Measurements from ENCODE around the gene FHIT.

The FHIT gene

GRCh38 chr3:59762941-59763340 lies 1488.3 kb downstream of the FHIT start:
- DNase-seq (ENCODE audit: low read depth), result no peak

DNA sequence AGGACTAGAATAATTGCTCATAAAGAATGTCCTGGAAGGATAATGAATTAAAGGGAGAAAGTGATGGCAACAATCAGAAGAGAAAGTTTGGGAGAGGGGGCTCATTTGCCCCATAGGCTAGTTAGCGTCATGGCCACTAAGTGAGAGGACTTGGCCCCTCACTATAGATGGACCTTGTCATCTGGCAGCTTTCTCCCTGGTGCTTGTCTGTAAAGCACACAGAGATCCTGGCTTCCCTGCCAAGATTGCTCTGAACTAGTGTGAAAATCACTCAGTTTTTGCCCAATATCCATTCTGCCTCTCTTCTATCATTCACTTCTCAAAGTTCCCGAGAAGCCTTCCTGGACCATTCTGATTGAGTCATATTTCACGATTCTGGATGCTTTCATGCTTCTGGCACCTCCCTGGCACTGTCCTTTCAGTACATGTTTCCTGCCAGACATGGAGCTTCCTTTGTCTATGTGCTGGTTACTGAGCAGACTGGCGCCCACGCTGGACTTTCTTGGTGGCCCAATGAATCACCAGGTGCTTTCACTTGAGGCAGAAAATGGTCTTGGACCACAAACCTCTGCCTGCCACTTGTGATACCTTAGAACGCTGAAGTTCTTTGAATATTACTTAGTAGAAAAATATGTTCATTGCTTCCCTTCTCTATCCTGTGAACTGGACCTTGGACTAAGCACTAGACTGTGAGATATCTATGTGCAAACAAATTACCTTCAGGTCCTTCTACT lies 1491.8 kb downstream of the FHIT start:
- DNase-seq (ENCODE audit: low read depth), result no peak

DNA sequence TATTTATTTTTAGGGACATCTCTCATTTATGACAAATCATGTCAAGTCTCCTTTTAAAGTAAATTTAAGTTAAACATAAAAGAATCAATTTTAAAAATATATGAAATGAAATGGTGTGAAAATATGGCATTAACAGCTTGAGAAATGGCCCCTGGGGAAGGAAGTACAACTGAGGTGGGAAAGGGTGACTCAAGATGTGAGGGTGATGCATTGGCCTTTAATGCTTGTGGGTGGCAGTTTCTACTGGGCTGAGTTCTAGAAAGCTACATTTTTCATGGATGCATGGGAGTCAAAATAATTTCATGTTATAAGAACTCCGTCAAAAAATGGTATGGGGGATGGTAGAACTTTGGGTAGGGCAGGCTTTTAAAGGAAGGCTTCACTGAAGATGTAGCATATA lies 1492.6 kb downstream of the FHIT start:
- no peak for DNase-seq (ENCODE audit: low read depth)

- no peak for DNase-seq (ENCODE audit: low read depth)
Measured at GRCh38 chr3:59756934-59757333, 1494.3 kb downstream of the FHIT start.

- peak; percentile 41 for DNase-seq (ENCODE audit: low read depth)
Measured at GRCh38 chr3:59754456-59755129, 1496.7 kb downstream of the FHIT start.

GRCh38 chr3:59753808-59754450 lies 1497.3 kb downstream of the FHIT start:
- no peak for DNase-seq (ENCODE audit: low read depth)

DNA sequence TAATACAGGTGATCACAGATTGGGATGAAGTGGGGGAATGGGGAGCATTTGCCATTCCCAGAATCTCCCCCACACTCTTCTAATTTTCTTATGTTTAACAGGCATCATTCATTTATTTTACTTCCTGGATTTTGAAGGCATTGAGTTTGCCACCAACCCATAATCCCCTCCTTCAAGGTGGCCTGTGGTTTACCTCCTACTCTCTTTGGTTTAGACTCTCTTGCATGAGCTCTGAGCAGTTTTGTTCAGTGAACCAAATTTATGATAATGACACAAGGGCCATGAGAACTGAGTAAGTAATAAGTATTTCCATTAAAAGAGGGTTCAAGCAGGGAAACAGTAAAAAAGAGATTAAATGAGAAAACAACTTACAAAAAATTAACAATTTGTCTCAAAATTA lies 1498.3 kb downstream of the FHIT start:
- no peak for DNase-seq (ENCODE audit: low read depth)

DNA sequence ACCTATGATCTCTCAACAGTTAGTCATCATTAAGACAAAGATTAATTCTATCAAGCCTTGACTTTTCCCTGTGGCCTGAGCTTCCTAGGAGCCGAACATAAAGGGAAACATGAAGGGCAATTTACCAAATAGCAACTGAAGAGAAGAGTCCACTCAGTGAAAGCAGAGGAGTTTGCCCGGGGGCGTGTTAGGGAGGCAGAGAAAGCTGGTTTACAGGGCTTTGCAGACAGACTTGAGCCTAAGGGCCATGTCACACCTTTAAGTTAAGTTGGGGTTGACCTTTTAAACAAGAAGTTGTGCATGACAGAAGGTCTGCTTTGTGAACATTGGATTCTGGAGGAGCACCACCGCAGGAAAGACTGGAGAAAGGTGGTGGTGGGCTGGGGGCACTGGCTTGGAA lies 1499.6 kb downstream of the FHIT start:
- DNase-seq (ENCODE audit: low read depth), result no peak

GRCh38 chr3:59750391-59750790 lies 1500.9 kb downstream of the FHIT start:
- no peak for DNase-seq (ENCODE audit: low read depth)

GRCh38 chr3:59749291-59749690 lies 1502.0 kb downstream of the FHIT start:
- DNase-seq (ENCODE audit: low read depth), result peak; percentile 73

- no peak for DNase-seq (ENCODE audit: low read depth)
Measured at GRCh38 chr3:59746585-59746984, 1504.7 kb downstream of the FHIT start.

- no peak for DNase-seq (ENCODE audit: low read depth)
Measured at GRCh38 chr3:59737241-59737640, 1514.0 kb downstream of the FHIT start.

GRCh38 chr3:59734061-59734460 lies 1517.2 kb downstream of the FHIT start:
- DNase-seq (ENCODE audit: low read depth), result no peak

DNA sequence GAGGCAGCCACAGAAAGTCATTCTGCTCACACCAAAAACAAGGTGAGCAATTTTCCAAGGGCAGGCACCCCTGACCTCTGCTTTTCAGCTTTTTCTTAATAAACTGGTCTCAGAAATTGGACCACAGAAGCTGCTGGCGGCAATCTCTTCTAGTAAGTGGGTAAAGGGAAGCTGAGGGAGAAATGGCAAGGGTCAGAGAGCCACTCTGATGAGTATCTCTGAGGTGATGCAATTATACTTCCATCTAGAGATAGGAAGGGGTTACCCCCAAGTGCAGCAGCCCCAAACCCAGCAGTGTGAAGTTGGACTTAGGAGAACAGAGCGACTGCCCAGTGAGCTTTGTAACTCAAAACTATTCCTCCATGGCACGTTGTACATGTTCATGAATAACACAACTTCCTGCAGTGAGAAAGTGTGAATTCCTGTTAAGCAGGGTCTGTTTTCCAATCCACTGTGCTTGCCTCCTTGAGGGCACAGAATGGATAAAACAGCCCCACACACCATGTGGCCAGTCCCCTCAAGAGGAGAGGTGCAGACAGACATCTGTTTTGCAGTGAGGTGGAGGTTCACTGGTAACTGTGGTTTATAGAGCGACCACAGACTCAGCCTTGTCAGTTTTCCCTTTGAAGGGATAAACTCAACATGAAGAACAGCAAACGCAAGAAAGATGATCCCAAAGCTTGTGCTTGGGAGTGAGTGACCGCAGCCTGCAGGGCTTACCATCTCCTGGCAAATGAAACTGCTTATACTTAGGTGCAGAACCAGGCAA lies 1518.0 kb downstream of the FHIT start:
- DNase-seq (ENCODE audit: low read depth), result no peak

DNA sequence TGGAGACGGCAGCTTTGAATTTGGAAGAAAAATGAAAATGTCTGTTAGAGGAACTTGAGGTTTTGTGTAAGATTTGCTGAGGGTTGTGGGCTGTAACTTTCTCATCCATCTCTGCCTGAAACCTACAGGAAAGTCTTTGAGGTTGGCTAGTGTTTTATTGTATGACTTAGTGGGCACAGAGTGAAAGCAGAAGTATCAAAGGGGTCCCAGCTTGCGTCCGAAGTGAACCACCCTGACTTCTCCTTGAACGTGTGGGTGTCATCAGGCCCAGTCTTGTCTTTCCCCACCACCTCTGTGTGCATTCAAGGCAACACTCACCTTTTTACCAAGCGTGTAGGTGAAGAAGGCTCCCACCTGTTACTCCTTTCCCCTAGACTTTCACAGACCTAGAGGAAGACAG lies 1519.3 kb downstream of the FHIT start:
- DNase-seq (ENCODE audit: low read depth), result no peak

- no peak for DNase-seq (ENCODE audit: low read depth)
Measured at GRCh38 chr3:59730591-59730990, 1520.7 kb downstream of the FHIT start.

DNA sequence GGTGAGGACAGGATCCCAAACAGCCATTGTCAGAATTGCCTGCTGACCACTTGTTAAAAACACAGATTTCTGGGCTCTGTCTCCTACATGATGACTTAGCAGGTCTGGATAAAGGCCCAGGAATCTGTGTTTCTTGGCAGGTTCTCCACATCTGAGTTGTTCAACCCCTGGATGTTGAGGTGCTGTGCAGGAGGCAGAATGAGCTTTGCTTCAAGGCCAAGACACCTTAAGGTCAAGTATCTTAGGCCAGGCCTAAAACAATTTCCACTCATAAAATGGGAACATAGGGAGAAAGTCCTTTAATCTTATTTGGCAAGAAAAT lies 1522.7 kb downstream of the FHIT start:
- no peak for DNase-seq (ENCODE audit: low read depth)

DNA sequence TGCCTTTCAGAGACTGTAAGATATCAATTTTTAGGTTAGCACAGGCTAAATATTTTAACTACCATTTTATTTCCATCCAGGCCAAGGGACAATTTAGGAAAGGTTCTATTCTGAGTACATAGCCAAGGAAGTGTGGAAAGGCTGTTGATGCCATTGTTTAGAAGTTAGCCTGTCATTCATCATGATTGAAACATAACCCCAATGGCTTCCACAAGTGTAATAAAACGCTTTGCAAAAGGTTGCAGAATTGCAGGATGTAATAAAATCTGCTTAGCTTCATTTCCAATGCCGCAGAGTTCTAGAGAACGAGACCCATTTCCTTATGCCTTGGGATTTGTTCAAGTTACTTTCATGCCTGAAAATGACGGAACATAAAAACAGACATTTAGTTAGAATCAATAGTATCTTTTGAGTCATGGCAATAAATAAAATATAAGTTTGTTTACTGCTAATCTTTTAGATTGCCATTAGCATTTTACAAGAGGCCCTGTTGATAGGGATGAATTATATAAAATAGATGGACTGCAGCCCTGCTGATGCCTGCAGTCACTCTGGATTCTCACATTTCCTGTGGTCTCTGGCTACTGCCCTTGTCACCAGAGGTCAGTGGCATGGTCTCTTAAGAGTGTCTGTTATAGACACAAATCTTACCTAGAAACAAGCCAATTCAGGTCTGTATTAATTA lies 1523.2 kb downstream of the FHIT start:
- no peak for DNase-seq (ENCODE audit: low read depth)

GRCh38 chr3:59726279-59726678 lies 1525.0 kb downstream of the FHIT start:
- DNase-seq (ENCODE audit: low read depth), result no peak

DNA sequence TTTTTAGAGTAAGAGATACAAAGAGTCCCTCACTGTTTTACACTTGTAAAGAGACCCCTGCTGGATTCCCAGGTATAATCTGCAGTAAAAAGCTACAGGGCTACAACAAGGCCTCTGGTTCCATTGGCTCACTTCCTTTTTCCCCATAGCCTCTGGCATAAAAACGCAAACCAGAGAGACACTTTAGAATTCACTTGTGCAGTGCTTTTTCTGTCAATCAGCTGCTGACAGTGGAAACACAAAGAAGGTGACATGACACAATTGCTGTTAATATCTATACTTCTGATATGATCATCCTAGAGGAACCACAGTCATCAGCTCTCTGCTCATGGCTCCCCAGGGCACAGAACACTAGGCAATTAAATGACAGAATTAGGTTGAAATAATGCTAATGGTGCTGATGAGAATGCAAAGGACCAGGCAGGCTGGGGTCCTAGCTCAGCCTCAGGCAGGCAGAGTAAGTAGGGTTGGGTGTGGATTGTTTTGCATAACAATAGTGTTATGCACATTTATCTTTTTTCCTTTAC lies 1533.5 kb downstream of the FHIT start:
- no peak for DNase-seq (ENCODE audit: low read depth)

- no peak for DNase-seq (ENCODE audit: low read depth)
Measured at GRCh38 chr3:59714066-59714465, 1537.2 kb downstream of the FHIT start.

DNA sequence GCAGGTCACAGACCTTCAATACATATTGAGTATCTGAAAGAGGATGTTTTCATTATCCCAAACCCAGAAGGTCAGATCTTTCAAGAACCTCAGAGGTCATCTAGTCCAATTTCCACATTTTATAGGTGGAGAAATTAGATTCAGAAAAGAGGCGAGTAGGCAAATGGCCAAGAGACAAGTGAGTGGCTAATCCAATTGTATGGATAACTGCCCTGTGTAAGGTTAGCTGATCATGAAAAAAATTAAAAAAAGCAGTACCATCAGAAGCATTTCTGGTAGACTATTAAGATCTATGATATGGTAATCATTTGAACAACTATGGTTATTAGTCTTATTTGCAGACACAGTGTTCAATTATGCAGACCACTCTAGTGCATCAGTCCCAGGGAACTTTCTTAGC lies 1540.7 kb downstream of the FHIT start:
- no peak for DNase-seq (ENCODE audit: low read depth)
